ENCODE measurements around the gene ABLIM2.

- TF ChIP-seq CTCF (conservative IDR thresholded peaks at IDR 0.05; ENCODE audit: low read length) (no peak), EZH2phosphoT487 (IDR thresholded peaks at IDR 0.05; ENCODE audit: borderline replicate concordance, low read depth, low read length) (no peak)
These were observed 215.4 kb downstream of the ABLIM2 start for GRCh38 chr4:7943211-7943610.
